Measurements from ENCODE around the gene TMEM108. TPM values are rescaled to one million over a fixed set of nuclear protein-coding genes. Genes with fewer than 3 reads are reported as not detected.

TMEM108 gene
- total and polyA plus RNA-seq, 10 of the 15 experiments (the other 5 are each of a cell fraction or from before 2014, with no cell fraction given), result 0.02 to 0.58 (median 0.12) TPM; not detected in 5

DNA sequence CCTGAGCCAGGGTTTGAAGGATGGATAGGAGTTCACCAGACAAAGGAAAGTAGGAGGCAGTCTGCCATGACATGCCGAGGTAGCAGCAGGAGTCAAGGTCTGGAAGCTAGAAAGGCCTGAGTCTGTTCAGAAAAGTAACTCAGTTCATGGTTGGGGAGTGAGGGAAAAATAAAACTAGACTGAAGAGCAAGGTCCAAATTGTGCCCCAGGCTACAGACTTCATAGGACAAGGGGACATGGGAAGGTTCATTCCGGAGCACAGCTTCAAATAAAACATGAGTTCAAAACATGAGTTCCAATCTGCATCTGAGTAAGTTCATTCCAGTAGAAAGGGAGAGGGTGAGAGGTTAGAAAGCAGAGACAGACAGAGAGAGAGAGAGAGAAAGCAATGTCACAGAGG, 401.4 kb downstream of the TMEM108 start:
- Histone ChIP-seq H3K27ac (ENCODE audit: control insufficient read depth, insufficient read depth) (no peak overlapping the region), H2AFZ (ENCODE audit: control insufficient read depth, low read depth, low read length) (no peak overlapping the region), H3K9ac (ENCODE audit: control insufficient read depth, insufficient read depth, low read length) (no peak overlapping the region), H3K9me3 (replicated peaks; ENCODE audit: control insufficient read depth, insufficient read depth, low read length) (peaks cover 4% of the 10 kb centered on the region; the same call in 2 of the 3 replicates), H3K4me2 (ENCODE audit: control insufficient read depth, insufficient read depth) (no peak overlapping the region), H3K4me1 (ENCODE audit: control insufficient read depth, insufficient read depth, low read length) (peaks cover 25% of the 10 kb centered on the region), H3K79me2 (ENCODE audit: control insufficient read depth, insufficient read depth, low read length) (no peaks in the 10 kb centered on the region), H3K36me3 (ENCODE audit: control insufficient read depth in 2 of 2, insufficient read depth in 2 of 2, low read length in 1 of 2) (no peaks in the 10 kb centered on the region), H3K4me3 (no peak overlapping the region), H3K27me3 (replicated peaks in 1 of 2; ENCODE audit: control insufficient read depth in 2 of 2, insufficient read depth in 2 of 2, low read length in 1 of 2) (no peaks in the 10 kb centered on the region), H4K20me1 (ENCODE audit: control insufficient read depth, insufficient read depth) (no peaks in the 10 kb centered on the region)
- WGBS (ENCODE audit: insufficient coverage, insufficient replicate concordance, low lambda C conversion rate, missing lambda C conversion rate), result 91% methylated on average over 2 of the region's 2 CpGs
- CTCF ChIA-PET, result no interaction called here
- DNase-seq (ENCODE audit: low read depth, low spot score) (no peak), FAIRE-seq (no peak), ATAC-seq (no peak)
- POLR2A ChIA-PET, result no interaction called here
- no peak for TF ChIP-seq SP1 (IDR thresholded peaks at IDR 0.05; ENCODE audit: low read depth, low read length)
- intact Hi-C loops (cut with micrococcal nuclease; ENCODE audit: unreplicated experiment), result no loop called here
- no TSS peak for BruUV-seq (replicated peaks)
- SMC1A ChIA-PET (ENCODE audit: uncharacterized antibody, unreplicated experiment), result interaction anchor here (1.0 to 1.3 kb wide), 2 partner anchors 28 to 82 kb away, joined by 3 to 4 read pairs; no protein-coding TSS in a partner anchor
- in situ Hi-C loops (cut with MboI), result no loop called here
- RAD21 ChIA-PET (ENCODE audit: unreplicated experiment), result no interaction called here

DNA sequence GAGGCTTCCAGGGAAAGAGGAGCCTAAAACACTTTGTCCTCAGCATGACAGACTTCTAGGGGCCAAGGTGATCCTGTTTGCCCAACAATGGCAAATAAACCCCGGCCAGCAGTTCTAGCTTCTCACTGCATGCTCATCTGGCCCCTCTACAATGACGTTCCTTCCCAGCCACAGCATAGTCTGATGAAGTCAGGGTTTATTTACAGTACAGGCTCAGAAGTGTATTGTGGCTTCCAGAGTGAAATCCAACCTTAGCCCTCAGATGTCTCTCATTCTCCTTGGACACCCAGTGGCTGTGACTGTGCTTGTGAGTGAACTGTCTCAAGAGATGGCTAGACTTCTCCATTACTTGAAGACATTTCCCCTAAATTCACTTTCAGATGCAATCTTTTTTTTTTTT, 402.5 kb downstream of the TMEM108 start:
- no peak overlapping the region for H3K9ac ChIP-seq (ENCODE audit: control insufficient read depth, insufficient read depth, low read length)
- H2AFZ ChIP-seq (ENCODE audit: control insufficient read depth, low read depth, low read length), result no peak overlapping the region
- DNase-seq (ENCODE audit: low read depth, low spot score) (no peak), FAIRE-seq (no peak), ATAC-seq (no peak)
- no peaks in the 10 kb centered on the region for H3K79me2 ChIP-seq (ENCODE audit: control insufficient read depth, insufficient read depth, low read length)
- no TSS peak for BruUV-seq (replicated peaks)
- H3K27me3 ChIP-seq (replicated peaks in 1 of 2; ENCODE audit: control insufficient read depth in 2 of 2, insufficient read depth in 2 of 2, low read length in 1 of 2), result no peaks in the 10 kb centered on the region
- POLR2A ChIA-PET, result no interaction called here
- intact Hi-C loops (cut with micrococcal nuclease; ENCODE audit: unreplicated experiment) (no loop called here), in situ Hi-C loops (cut with MboI) (no loop called here)
- H3K36me3 ChIP-seq (ENCODE audit: control insufficient read depth in 2 of 2, insufficient read depth in 2 of 2, low read length in 1 of 2), result no peaks in the 10 kb centered on the region
- CTCF ChIA-PET, result interaction anchor here (0.9 to 2.5 kb wide), 2 partner anchors 51 to 138 kb away, joined by 3 to 9 read pairs; no protein-coding TSS in a partner anchor
- RAD21 ChIA-PET (ENCODE audit: unreplicated experiment), result interaction anchor here (3.2 kb wide), 1 partner anchor 132 kb away, joined by 22 read pairs; the partner anchor contains the start of gene CDV3
- H3K4me1 ChIP-seq (ENCODE audit: control insufficient read depth, insufficient read depth, low read length), result peaks cover 36% of the 10 kb centered on the region
- 92% methylated on average over 2 of the region's 2 CpGs for WGBS (ENCODE audit: insufficient coverage, insufficient replicate concordance, low lambda C conversion rate, missing lambda C conversion rate)
- H3K27ac ChIP-seq (ENCODE audit: control insufficient read depth, insufficient read depth), result no peak overlapping the region
- no peak overlapping the region for H3K4me2 ChIP-seq (ENCODE audit: control insufficient read depth, insufficient read depth)
- peaks cover 4% of the 10 kb centered on the region; the same call in 2 of the 3 replicates for H3K9me3 ChIP-seq (replicated peaks; ENCODE audit: control insufficient read depth, insufficient read depth, low read length)
- no peak overlapping the region for H3K4me3 ChIP-seq
- SMC1A ChIA-PET (ENCODE audit: uncharacterized antibody, unreplicated experiment), result interaction anchor here (1.0 kb wide), 1 partner anchor 16 kb away, joined by 3 read pairs; no protein-coding TSS in a partner anchor
- H4K20me1 ChIP-seq (ENCODE audit: control insufficient read depth, insufficient read depth), result no peaks in the 10 kb centered on the region
- TF ChIP-seq HCFC1 (IDR thresholded peaks at IDR 0.05; ENCODE audit: low read length) (no peak), SUZ12 (IDR thresholded peaks at IDR 0.05; ENCODE audit: unreplicated experiment) (no peak), CBFB (IDR thresholded peaks at IDR 0.05; ENCODE audit: low read depth) (no peak), TCF3 (IDR thresholded peaks at IDR 0.05; ENCODE audit: borderline replicate concordance, insufficient read depth, low read depth, low read length) (no peak), NBN (IDR thresholded peaks at IDR 0.05) (no peak), BCLAF1 (IDR thresholded peaks at IDR 0.05) (no peak), BRCA1 (IDR thresholded peaks at IDR 0.05; ENCODE audit: low read depth, low read length) (no peak), ELK1 (IDR thresholded peaks at IDR 0.05; ENCODE audit: low read depth, low read length) (no peak), BCL11A (IDR thresholded peaks at IDR 0.05; ENCODE audit: low read depth, low read length) (no peak), SMC3 (IDR thresholded peaks at IDR 0.05; ENCODE audit: borderline replicate concordance, low read length) (no peak)
- TF ChIP-seq, protein P1, sequence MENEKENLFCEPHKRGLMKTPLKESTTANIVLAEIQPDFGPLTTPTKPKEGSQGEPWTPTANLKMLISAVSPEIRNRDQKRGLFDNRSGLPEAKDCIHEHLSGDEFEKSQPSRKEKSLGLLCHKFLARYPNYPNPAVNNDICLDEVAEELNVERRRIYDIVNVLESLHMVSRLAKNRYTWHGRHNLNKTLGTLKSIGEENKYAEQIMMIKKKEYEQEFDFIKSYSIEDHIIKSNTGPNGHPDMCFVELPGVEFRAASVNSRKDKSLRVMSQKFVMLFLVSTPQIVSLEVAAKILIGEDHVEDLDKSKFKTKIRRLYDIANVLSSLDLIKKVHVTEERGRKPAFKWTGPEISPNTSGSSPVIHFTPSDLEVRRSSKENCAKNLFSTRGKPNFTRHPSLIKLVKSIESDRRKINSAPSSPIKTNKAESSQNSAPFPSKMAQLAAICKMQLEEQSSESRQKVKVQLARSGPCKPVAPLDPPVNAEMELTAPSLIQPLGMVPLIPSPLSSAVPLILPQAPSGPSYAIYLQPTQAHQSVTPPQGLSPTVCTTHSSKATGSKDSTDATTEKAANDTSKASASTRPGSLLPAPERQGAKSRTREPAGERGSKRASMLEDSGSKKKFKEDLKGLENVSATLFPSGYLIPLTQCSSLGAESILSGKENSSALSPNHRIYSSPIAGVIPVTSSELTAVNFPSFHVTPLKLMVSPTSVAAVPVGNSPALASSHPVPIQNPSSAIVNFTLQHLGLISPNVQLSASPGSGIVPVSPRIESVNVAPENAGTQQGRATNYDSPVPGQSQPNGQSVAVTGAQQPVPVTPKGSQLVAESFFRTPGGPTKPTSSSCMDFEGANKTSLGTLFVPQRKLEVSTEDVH (IDR thresholded peaks at IDR 0.05; ENCODE audit: low read depth, partially characterized antibody), result no peak

All from GM12878 (cell line).